HCT116 (cell line): ENCODE data around the gene ABLIM1. TPM values are rescaled to one million over a fixed set of nuclear protein-coding genes. Genes with fewer than 3 reads are reported as not detected.

Experiments
- ATAC-seq: fragments of 200-7000 bp; cut with Tn5 transposase; 2 replicates; pipeline ENCODE4 v1.9.1; 2020; ENCODE audit warnings: mild to moderate bottlenecking, moderate library complexity
- BruUV-seq: library from RNA; stranded (reverse); fragments of 400-500 nt; replicated peaks from 2 replicates; lab custom pipeline; 2021; lab: Mats Ljungman, UMichigan
- CTCF ChIA-PET: fragments of 300-600 bp; sonication (Branson Sonifier 250); formaldehyde crosslinking; loops from one replicate; lab custom pipeline; 2021; ENCODE audit warnings: antibody characterized with exemption; lab: Charles Lee
- POLR2A ChIA-PET: fragments of 300-600, 350-600 bp; sonication (Branson Sonifier 250); formaldehyde crosslinking; loops from one replicate; lab custom pipeline; 2021; ENCODE audit warnings: antibody characterized with exemption; lab: Charles Lee
- RAD21 ChIA-PET, 2 experiments: fragments of 300-600 bp; sonication (Branson Sonifier 250); formaldehyde crosslinking; loops; one replicate each; lab custom pipeline; 2023; ENCODE audit warnings: low total read pairs in 2 of 2; ENCODE audit not compliant: uncharacterized antibody in 2 of 2, unreplicated experiment in 2 of 2, low non-redundant PET in 1 of 2; lab: Charles Lee
- DNase-seq: peaks from one replicate; pipeline ENCODE4 v3.0.0-alpha.2; 2010; ENCODE audit warnings: low read depth, low spot score
- H2AFZ ChIP-seq: fragments of 200-600 bp; shearing (Covaris generic), sonication (generic); 2 replicates; pipeline ENCODE4 v1.6.1; 2017; ENCODE audit warnings: low read depth, mixed run types, mixed read lengths, antibody characterized with exemption, low read length; ENCODE audit not compliant: poor library complexity, severe bottlenecking
- H3K27ac ChIP-seq: 2 replicates; pipeline ENCODE4 v1.5.1; 2012; ENCODE audit warnings: low read depth, low read length
- H3K27me3 ChIP-seq: fragments of 200-600 bp; sonication (generic); 2 replicates; pipeline ENCODE4 v1.6.1; 2016; ENCODE audit warnings: mixed run types, low read length, mixed read lengths; ENCODE audit not compliant: insufficient read depth
- H3K36me3 ChIP-seq, 2 experiments: fragments of 200-500 bp in 1 of 2; fragments of 200-600 bp in 1 of 2; sonication (Bioruptor generic) in 1 of 2; sonication (generic) in 1 of 2; 2 replicates each; pipeline versions ENCODE4 v1.5.1 to v1.6.1; 2014 to 2016; ENCODE audit warnings: low read length in 2 of 2, inconsistent platforms in 1 of 2, mixed read lengths in 1 of 2, mixed run types in 1 of 2; ENCODE audit not compliant: insufficient read depth in 2 of 2, control insufficient read depth in 1 of 2
- H3K4me1 ChIP-seq, 2 experiments: fragments of 200-600 bp in 1 of 2; sonication (generic) in 1 of 2; 2 replicates each; pipeline versions ENCODE4 v1.5.1 to v1.6.1; 2012 to 2017; ENCODE audit warnings: low read length in 2 of 2, inconsistent platforms in 1 of 2, mild to moderate bottlenecking in 1 of 2, mixed read lengths in 1 of 2, mixed run types in 1 of 2, moderate library complexity in 1 of 2; ENCODE audit not compliant: insufficient read depth in 2 of 2, control insufficient read depth in 1 of 2
- H3K4me2 ChIP-seq: fragments of 200-600 bp; sonication (generic); 2 replicates; pipeline ENCODE4 v1.6.1; 2017; ENCODE audit warnings: mixed run types, low read length, mixed read lengths
- H3K4me3 ChIP-seq, 2 experiments: fragments of 200-600 bp in 1 of 2; sonication (generic) in 1 of 2; replicated peaks in 1 of 2; 2 replicates each; pipeline ENCODE4 v1.5.1; 2011 to 2016; ENCODE audit warnings: low read length in 2 of 2, control low read depth in 1 of 2, low read depth in 1 of 2, mild to moderate bottlenecking in 1 of 2, mixed read lengths in 1 of 2, mixed run types in 1 of 2
- H3K79me2 ChIP-seq: fragments of 200-600 bp; sonication (generic); 2 replicates; pipeline ENCODE4 v1.6.1; 2017; ENCODE audit warnings: mild to moderate bottlenecking, mixed run types, low read length, moderate library complexity, mixed read lengths; ENCODE audit not compliant: insufficient read depth
- H3K9ac ChIP-seq: fragments of 200-600 bp; sonication (generic); 2 replicates; pipeline ENCODE4 v1.6.1; 2016; ENCODE audit warnings: low read length, mixed read lengths
- H3K9me2 ChIP-seq: fragments of 200-600 bp; sonication (generic), shearing (Covaris generic); 2 replicates; pipeline ENCODE4 v1.6.1; 2017; ENCODE audit warnings: mixed run types, mild to moderate bottlenecking, moderate library complexity; ENCODE audit not compliant: insufficient read depth
- H3K9me3 ChIP-seq, 2 experiments: fragments of 200-500 bp in 1 of 2; fragments of 200-600 bp in 1 of 2; sonication (Bioruptor generic) in 1 of 2; sonication (generic) in 1 of 2; 2 replicates each; pipeline ENCODE4 v1.6.1; 2014 to 2017; ENCODE audit warnings: low read length in 2 of 2, mixed read lengths in 2 of 2, inconsistent platforms in 1 of 2, low read depth in 1 of 2, mild to moderate bottlenecking in 1 of 2, mixed run types in 1 of 2, moderate library complexity in 1 of 2; ENCODE audit not compliant: control insufficient read depth in 1 of 2, insufficient read depth in 1 of 2
- H4K20me1 ChIP-seq: fragments of 200-600 bp; sonication (generic), shearing (Covaris generic); 2 replicates; pipeline ENCODE4 v1.6.1; 2017; ENCODE audit warnings: mixed run types, mild to moderate bottlenecking, moderate library complexity; ENCODE audit not compliant: insufficient read depth
- CEBPB ChIP-seq: IDR thresholded peaks from 2 replicates; pipeline ENCODE4 v1.6.1; 2012; ENCODE audit warnings: low read depth
- EGR1 ChIP-seq: IDR thresholded peaks from 2 replicates; pipeline ENCODE4 v1.6.1; 2012; ENCODE audit warnings: low read depth
- EZH2 ChIP-seq: fragments of 200-600 bp; sonication (generic); IDR thresholded peaks from 2 replicates; pipeline ENCODE4 v1.6.1; 2017; ENCODE audit warnings: antibody characterized with exemption, mixed run types
- FOSL1 ChIP-seq: IDR thresholded peaks from 2 replicates; pipeline ENCODE4 v1.6.1; 2012; ENCODE audit warnings: low read depth
- JUND ChIP-seq: IDR thresholded peaks from 2 replicates; pipeline ENCODE4 v1.6.1; 2012
- RAD21 ChIP-seq: IDR thresholded peaks from 2 replicates; pipeline ENCODE4 v1.6.1; 2012; ENCODE audit warnings: low read depth, mild to moderate bottlenecking
- SIN3A ChIP-seq: IDR thresholded peaks from 2 replicates; pipeline ENCODE4 v1.6.1; 2012; ENCODE audit warnings: low read depth
- SRF ChIP-seq: IDR thresholded peaks from 2 replicates; pipeline ENCODE4 v1.6.1; 2012; ENCODE audit warnings: low read depth
- TCF7L2 ChIP-seq: IDR thresholded peaks from 2 replicates; pipeline ENCODE4 v1.7.0; 2011; ENCODE audit warnings: borderline replicate concordance, inconsistent platforms; ENCODE audit not compliant: insufficient read depth, insufficient read length; ENCODE audit errors: extremely low read depth
- ZFX ChIP-seq: fragments of 450-650 bp; IDR thresholded peaks from 2 replicates; pipeline ENCODE4 v1.6.1; 2017
- ZNF274 ChIP-seq: fragments of 200-500 bp; sonication (Bioruptor generic); IDR thresholded peaks from 2 replicates; pipeline ENCODE4 v1.6.1; 2014; ENCODE audit warnings: mild to moderate bottlenecking, low read depth, low read length, inconsistent platforms
- intact Hi-C: fragments of 100-400 bp; cut with micrococcal nuclease; formaldehyde crosslinking; loops from 2 replicates; pipeline ENCODE4 v1.10.0; 2022
- total RNA-seq: library from RNA; stranded (reverse); gene quantifications from one replicate; pipeline ENCODE4 v1.2.1, GENCODE V29; 2021; ENCODE audit not compliant: unreplicated experiment
- TF ChIP-seq, protein P1 (sequence below): IDR thresholded peaks from 2 replicates; pipeline ENCODE4 v1.6.1; 2012
- TF ChIP-seq, protein P2 (sequence below): IDR thresholded peaks from 2 replicates; pipeline ENCODE4 v1.6.1; 2012; ENCODE audit warnings: low read depth
- TF ChIP-seq, protein P3 (sequence below): IDR thresholded peaks from 2 replicates; pipeline ENCODE4 v1.6.1; 2011; ENCODE audit warnings: mild to moderate bottlenecking, low read length, moderate library complexity; ENCODE audit not compliant: insufficient replicate concordance; ENCODE audit errors: extremely low read depth

The ABLIM1 gene
- total RNA-seq, 1 experiment from 2014 or later = 96.2 TPM

DNA sequence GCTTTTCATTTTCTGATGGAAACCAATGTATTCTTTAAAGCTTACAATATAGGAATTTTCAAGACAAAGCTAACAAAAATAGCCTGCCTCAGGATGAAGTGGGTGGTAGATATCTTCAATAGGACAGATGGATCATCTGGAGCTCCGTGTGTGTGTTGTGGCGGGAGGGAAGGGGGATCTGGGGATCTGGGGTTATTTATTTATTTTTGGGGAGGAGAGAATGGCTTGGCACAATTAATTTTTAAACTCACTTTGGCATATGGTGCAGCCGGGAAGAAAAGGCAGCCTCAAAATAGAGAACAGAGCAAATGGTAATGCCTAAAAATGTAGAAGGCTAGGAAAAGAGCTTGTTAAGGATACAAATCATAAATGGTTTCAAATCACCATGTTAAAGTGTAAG is 11.6 kb upstream of the ABLIM1 start:
- Histone ChIP-seq H3K27ac (no peak overlapping the region), H3K27me3 (no peaks in the 10 kb centered on the region), H3K9me2 (no peaks in the 10 kb centered on the region), H3K4me3 (no peak overlapping the region), H4K20me1 (no peaks in the 10 kb centered on the region), H3K36me3 (no peaks in the 10 kb centered on the region), H3K4me2 (no peak overlapping the region), H2AFZ (no peak overlapping the region), H3K9me3 (no peaks in the 10 kb centered on the region), H3K4me1 (no peaks in the 10 kb centered on the region), H3K9ac (no peak overlapping the region), H3K79me2 (no peaks in the 10 kb centered on the region)
- ChIA-PET CTCF (no interaction called here), POLR2A (no interaction called here), RAD21 (no interaction called here)
- TF ChIP-seq, protein P1, sequence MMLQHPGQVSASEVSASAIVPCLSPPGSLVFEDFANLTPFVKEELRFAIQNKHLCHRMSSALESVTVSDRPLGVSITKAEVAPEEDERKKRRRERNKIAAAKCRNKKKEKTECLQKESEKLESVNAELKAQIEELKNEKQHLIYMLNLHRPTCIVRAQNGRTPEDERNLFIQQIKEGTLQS = no peak
- TF ChIP-seq TCF7L2 (no peak), ZFX (no peak), FOSL1 (no peak), ZNF274 (no peak), EGR1 (no peak), CEBPB (no peak), EZH2 (no peak), SRF (no peak), JUND (no peak), RAD21 (no peak), SIN3A (no peak)
- TF ChIP-seq, protein P2, sequence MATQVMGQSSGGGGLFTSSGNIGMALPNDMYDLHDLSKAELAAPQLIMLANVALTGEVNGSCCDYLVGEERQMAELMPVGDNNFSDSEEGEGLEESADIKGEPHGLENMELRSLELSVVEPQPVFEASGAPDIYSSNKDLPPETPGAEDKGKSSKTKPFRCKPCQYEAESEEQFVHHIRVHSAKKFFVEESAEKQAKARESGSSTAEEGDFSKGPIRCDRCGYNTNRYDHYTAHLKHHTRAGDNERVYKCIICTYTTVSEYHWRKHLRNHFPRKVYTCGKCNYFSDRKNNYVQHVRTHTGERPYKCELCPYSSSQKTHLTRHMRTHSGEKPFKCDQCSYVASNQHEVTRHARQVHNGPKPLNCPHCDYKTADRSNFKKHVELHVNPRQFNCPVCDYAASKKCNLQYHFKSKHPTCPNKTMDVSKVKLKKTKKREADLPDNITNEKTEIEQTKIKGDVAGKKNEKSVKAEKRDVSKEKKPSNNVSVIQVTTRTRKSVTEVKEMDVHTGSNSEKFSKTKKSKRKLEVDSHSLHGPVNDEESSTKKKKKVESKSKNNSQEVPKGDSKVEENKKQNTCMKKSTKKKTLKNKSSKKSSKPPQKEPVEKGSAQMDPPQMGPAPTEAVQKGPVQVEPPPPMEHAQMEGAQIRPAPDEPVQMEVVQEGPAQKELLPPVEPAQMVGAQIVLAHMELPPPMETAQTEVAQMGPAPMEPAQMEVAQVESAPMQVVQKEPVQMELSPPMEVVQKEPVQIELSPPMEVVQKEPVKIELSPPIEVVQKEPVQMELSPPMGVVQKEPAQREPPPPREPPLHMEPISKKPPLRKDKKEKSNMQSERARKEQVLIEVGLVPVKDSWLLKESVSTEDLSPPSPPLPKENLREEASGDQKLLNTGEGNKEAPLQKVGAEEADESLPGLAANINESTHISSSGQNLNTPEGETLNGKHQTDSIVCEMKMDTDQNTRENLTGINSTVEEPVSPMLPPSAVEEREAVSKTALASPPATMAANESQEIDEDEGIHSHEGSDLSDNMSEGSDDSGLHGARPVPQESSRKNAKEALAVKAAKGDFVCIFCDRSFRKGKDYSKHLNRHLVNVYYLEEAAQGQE = no peak
- TF ChIP-seq, protein P3, sequence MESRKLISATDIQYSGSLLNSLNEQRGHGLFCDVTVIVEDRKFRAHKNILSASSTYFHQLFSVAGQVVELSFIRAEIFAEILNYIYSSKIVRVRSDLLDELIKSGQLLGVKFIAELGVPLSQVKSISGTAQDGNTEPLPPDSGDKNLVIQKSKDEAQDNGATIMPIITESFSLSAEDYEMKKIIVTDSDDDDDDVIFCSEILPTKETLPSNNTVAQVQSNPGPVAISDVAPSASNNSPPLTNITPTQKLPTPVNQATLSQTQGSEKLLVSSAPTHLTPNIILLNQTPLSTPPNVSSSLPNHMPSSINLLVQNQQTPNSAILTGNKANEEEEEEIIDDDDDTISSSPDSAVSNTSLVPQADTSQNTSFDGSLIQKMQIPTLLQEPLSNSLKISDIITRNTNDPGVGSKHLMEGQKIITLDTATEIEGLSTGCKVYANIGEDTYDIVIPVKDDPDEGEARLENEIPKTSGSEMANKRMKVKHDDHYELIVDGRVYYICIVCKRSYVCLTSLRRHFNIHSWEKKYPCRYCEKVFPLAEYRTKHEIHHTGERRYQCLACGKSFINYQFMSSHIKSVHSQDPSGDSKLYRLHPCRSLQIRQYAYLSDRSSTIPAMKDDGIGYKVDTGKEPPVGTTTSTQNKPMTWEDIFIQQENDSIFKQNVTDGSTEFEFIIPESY = no peak
- DNase-seq (no peak), ATAC-seq (no peak)
- intact Hi-C loops = no loop called here
- no TSS peak for BruUV-seq
